ENCODE data around the gene CENPN.

The CENPN gene

GRCh38 chr16:80976946-80977345 is 30.1 kb upstream of the CENPN start:
- no peak overlapping the region for H3K9ac ChIP-seq (ENCODE audit: low read length)
- no peaks in the 10 kb centered on the region for H3K27me3 ChIP-seq (ENCODE audit: control insufficient read depth, insufficient read depth, low read length)
- H3K4me1 ChIP-seq (ENCODE audit: control insufficient read depth, low read depth, low read length), result peaks cover 5% of the 10 kb centered on the region
- H3K36me3 ChIP-seq (ENCODE audit: control insufficient read depth, low read depth, low read length), result peaks cover 12% of the 10 kb centered on the region
- no peak overlapping the region for H3K4me3 ChIP-seq (ENCODE audit: low read length)
- H3K27ac ChIP-seq (ENCODE audit: low read length), result no peak overlapping the region
- no peaks in the 10 kb centered on the region for H3K9me3 ChIP-seq (ENCODE audit: control insufficient read depth, low read depth, low read length)

- Histone ChIP-seq H3K36me3 (ENCODE audit: control insufficient read depth, low read depth, low read length) (peaks cover 9% of the 10 kb centered on the region), H3K9me3 (ENCODE audit: control insufficient read depth, low read depth, low read length) (no peaks in the 10 kb centered on the region), H3K9ac (ENCODE audit: low read length) (no peak overlapping the region), H3K27ac (ENCODE audit: low read length) (no peak overlapping the region), H3K4me3 (ENCODE audit: low read length) (no peak overlapping the region), H3K27me3 (ENCODE audit: control insufficient read depth, insufficient read depth, low read length) (peaks cover 2% of the 10 kb centered on the region), H3K4me1 (ENCODE audit: control insufficient read depth, low read depth, low read length) (no peaks in the 10 kb centered on the region)
These were observed 25.9 kb upstream of the CENPN start for GRCh38 chr16:80981103-80981502.

- no peaks in the 10 kb centered on the region for H3K9me3 ChIP-seq (ENCODE audit: control insufficient read depth, low read depth, low read length)
- H3K4me3 ChIP-seq (ENCODE audit: low read length), result no peak overlapping the region
- peaks cover 15% of the 10 kb centered on the region for H3K27me3 ChIP-seq (ENCODE audit: control insufficient read depth, insufficient read depth, low read length)
- no peak overlapping the region for H3K9ac ChIP-seq (ENCODE audit: low read length)
- peaks cover 13% of the 10 kb centered on the region for H3K4me1 ChIP-seq (ENCODE audit: control insufficient read depth, low read depth, low read length)
- H3K27ac ChIP-seq (ENCODE audit: low read length), result no peak overlapping the region
- peaks cover 9% of the 10 kb centered on the region for H3K36me3 ChIP-seq (ENCODE audit: control insufficient read depth, low read depth, low read length)
These were observed 24.4 kb upstream of the CENPN start for GRCh38 chr16:80982646-80983045.

- no peaks in the 10 kb centered on the region for H3K9me3 ChIP-seq (ENCODE audit: control insufficient read depth, low read depth, low read length)
- H3K36me3 ChIP-seq (ENCODE audit: control insufficient read depth, low read depth, low read length), result peaks cover 9% of the 10 kb centered on the region
These were observed 22.7 kb upstream of the CENPN start for GRCh38 chr16:80984124-80984892.

GRCh38 chr16:80985611-80986010 is 21.4 kb upstream of the CENPN start:
- H3K27me3 ChIP-seq (ENCODE audit: control insufficient read depth, insufficient read depth, low read length), result peaks cover 22% of the 10 kb centered on the region
- peaks cover 8% of the 10 kb centered on the region for H3K36me3 ChIP-seq (ENCODE audit: control insufficient read depth, low read depth, low read length)
- H3K27ac ChIP-seq (ENCODE audit: low read length), result no peak overlapping the region
- no peak overlapping the region for H3K9ac ChIP-seq (ENCODE audit: low read length)
- peaks cover 21% of the 10 kb centered on the region for H3K4me1 ChIP-seq (ENCODE audit: control insufficient read depth, low read depth, low read length)
- no peak overlapping the region for H3K4me3 ChIP-seq (ENCODE audit: low read length)
- no peaks in the 10 kb centered on the region for H3K9me3 ChIP-seq (ENCODE audit: control insufficient read depth, low read depth, low read length)

More at GRCh38 chr16:80984124-80984892, 22.7 kb upstream of the CENPN start:
- peaks cover 22% of the 10 kb centered on the region for H3K27me3 ChIP-seq (ENCODE audit: control insufficient read depth, insufficient read depth, low read length)
- no peak overlapping the region for H3K9ac ChIP-seq (ENCODE audit: low read length)
- H3K4me3 ChIP-seq (ENCODE audit: low read length), result no peak overlapping the region
- no peak overlapping the region for H3K27ac ChIP-seq (ENCODE audit: low read length)
- H3K4me1 ChIP-seq (ENCODE audit: control insufficient read depth, low read depth, low read length), result peaks cover 21% of the 10 kb centered on the region

GRCh38 chr16:80986557-80986956 is 20.5 kb upstream of the CENPN start:
- peaks cover 22% of the 10 kb centered on the region for H3K27me3 ChIP-seq (ENCODE audit: control insufficient read depth, insufficient read depth, low read length)
- H3K9ac ChIP-seq (ENCODE audit: low read length), result no peak overlapping the region
- H3K36me3 ChIP-seq (ENCODE audit: control insufficient read depth, low read depth, low read length), result peaks cover 8% of the 10 kb centered on the region
- H3K4me3 ChIP-seq (ENCODE audit: low read length), result no peak overlapping the region
- no peaks in the 10 kb centered on the region for H3K9me3 ChIP-seq (ENCODE audit: control insufficient read depth, low read depth, low read length)
- H3K4me1 ChIP-seq (ENCODE audit: control insufficient read depth, low read depth, low read length), result peaks cover 21% of the 10 kb centered on the region
- H3K27ac ChIP-seq (ENCODE audit: low read length), result no peak overlapping the region

- peaks cover 21% of the 10 kb centered on the region for H3K4me1 ChIP-seq (ENCODE audit: control insufficient read depth, low read depth, low read length)
- H3K9me3 ChIP-seq (ENCODE audit: control insufficient read depth, low read depth, low read length), result no peaks in the 10 kb centered on the region
- H3K27ac ChIP-seq (ENCODE audit: low read length), result no peak overlapping the region
- H3K36me3 ChIP-seq (ENCODE audit: control insufficient read depth, low read depth, low read length), result peaks cover 11% of the 10 kb centered on the region
- peaks cover 22% of the 10 kb centered on the region for H3K27me3 ChIP-seq (ENCODE audit: control insufficient read depth, insufficient read depth, low read length)
- no peak overlapping the region for H3K4me3 ChIP-seq (ENCODE audit: low read length)
- H3K9ac ChIP-seq (ENCODE audit: low read length), result no peak overlapping the region
These were observed 18.3 kb upstream of the CENPN start for GRCh38 chr16:80988756-80989155.

GRCh38 chr16:80989801-80990200 is 17.2 kb upstream of the CENPN start:
- no peak overlapping the region for H3K27ac ChIP-seq (ENCODE audit: low read length)
- H3K36me3 ChIP-seq (ENCODE audit: control insufficient read depth, low read depth, low read length), result peaks cover 8% of the 10 kb centered on the region

GRCh38 chr16:80990577-80990976 is 16.4 kb upstream of the CENPN start:
- H3K36me3 ChIP-seq (ENCODE audit: control insufficient read depth, low read depth, low read length), result peaks cover 6% of the 10 kb centered on the region
- H3K9me3 ChIP-seq (ENCODE audit: control insufficient read depth, low read depth, low read length), result no peaks in the 10 kb centered on the region
- no peak overlapping the region for H3K9ac ChIP-seq (ENCODE audit: low read length)
- H3K27ac ChIP-seq (ENCODE audit: low read length), result no peak overlapping the region
- H3K27me3 ChIP-seq (ENCODE audit: control insufficient read depth, insufficient read depth, low read length), result peaks cover 22% of the 10 kb centered on the region
- H3K4me3 ChIP-seq (ENCODE audit: low read length), result no peak overlapping the region
- peaks cover 21% of the 10 kb centered on the region for H3K4me1 ChIP-seq (ENCODE audit: control insufficient read depth, low read depth, low read length)

More at GRCh38 chr16:80989801-80990200, 17.2 kb upstream of the CENPN start:
- H3K4me1 ChIP-seq (ENCODE audit: control insufficient read depth, low read depth, low read length), result peaks cover 21% of the 10 kb centered on the region
- no peaks in the 10 kb centered on the region for H3K9me3 ChIP-seq (ENCODE audit: control insufficient read depth, low read depth, low read length)
- no peak overlapping the region for H3K9ac ChIP-seq (ENCODE audit: low read length)
- H3K27me3 ChIP-seq (ENCODE audit: control insufficient read depth, insufficient read depth, low read length), result peaks cover 22% of the 10 kb centered on the region
- no peak overlapping the region for H3K4me3 ChIP-seq (ENCODE audit: low read length)

GRCh38 chr16:80990978-80991377 is 16.0 kb upstream of the CENPN start:
- H3K4me3 ChIP-seq (ENCODE audit: low read length), result no peak overlapping the region
- no peaks in the 10 kb centered on the region for H3K9me3 ChIP-seq (ENCODE audit: control insufficient read depth, low read depth, low read length)
- H3K4me1 ChIP-seq (ENCODE audit: control insufficient read depth, low read depth, low read length), result peaks cover 21% of the 10 kb centered on the region
- H3K36me3 ChIP-seq (ENCODE audit: control insufficient read depth, low read depth, low read length), result peaks cover 6% of the 10 kb centered on the region
- no peak overlapping the region for H3K27ac ChIP-seq (ENCODE audit: low read length)
- H3K9ac ChIP-seq (ENCODE audit: low read length), result no peak overlapping the region
- H3K27me3 ChIP-seq (ENCODE audit: control insufficient read depth, insufficient read depth, low read length), result peaks cover 22% of the 10 kb centered on the region

- H3K4me1 ChIP-seq (ENCODE audit: control insufficient read depth, low read depth, low read length), result peaks cover 13% of the 10 kb centered on the region
- H3K4me3 ChIP-seq (ENCODE audit: low read length), result no peak overlapping the region
- H3K27ac ChIP-seq (ENCODE audit: low read length), result no peak overlapping the region
- H3K9ac ChIP-seq (ENCODE audit: low read length), result no peak overlapping the region
- peaks cover 12% of the 10 kb centered on the region for H3K27me3 ChIP-seq (ENCODE audit: control insufficient read depth, insufficient read depth, low read length)
- H3K36me3 ChIP-seq (ENCODE audit: control insufficient read depth, low read depth, low read length), result peaks cover 6% of the 10 kb centered on the region
- no peaks in the 10 kb centered on the region for H3K9me3 ChIP-seq (ENCODE audit: control insufficient read depth, low read depth, low read length)
These were observed 15.1 kb upstream of the CENPN start for GRCh38 chr16:80991792-80992430.
